ENCODE measurements around the gene HSPBP1. TPM values are rescaled to one million over a fixed set of nuclear protein-coding genes. Genes with fewer than 3 reads are reported as not detected.

Gene HSPBP1
- polyA plus RNA-seq, 1 donor from 2014 or later, result 61.1 TPM

- no peak for TF ChIP-seq EZH2 (IDR thresholded peaks at IDR 0.05; ENCODE audit: borderline replicate concordance, insufficient read depth, low read length, poor library complexity, severe bottlenecking)
- TF ChIP-seq REST (IDR thresholded peaks at IDR 0.05; ENCODE audit: borderline replicate concordance), result no peak
- TF ChIP-seq EP300 (conservative IDR thresholded peaks at IDR 0.05; ENCODE audit: poor library complexity, severe bottlenecking), result no peak
- no peak for TF ChIP-seq RAD21 (conservative IDR thresholded peaks at IDR 0.05)
- no peak for TF ChIP-seq SMC3 (conservative IDR thresholded peaks at IDR 0.05; ENCODE audit: poor library complexity)
- no peak for TF ChIP-seq MXI1 (conservative IDR thresholded peaks at IDR 0.05; ENCODE audit: poor library complexity, severe bottlenecking)
- no peak for TF ChIP-seq POLR2AphosphoS5 (IDR thresholded peaks at IDR 0.05)
- TF ChIP-seq TAF1 (IDR thresholded peaks at IDR 0.05; ENCODE audit: low read depth), result no peak
- no peak for TF ChIP-seq CTCF (IDR thresholded peaks at IDR 0.05; ENCODE audit: poor library complexity, severe bottlenecking)
- no peaks in the 10 kb centered on the region for H3F3A ChIP-seq (ENCODE audit: insufficient read depth, low read length, poor library complexity, severe bottlenecking)
- H3K4me2 ChIP-seq (ENCODE audit: low read length), result peak overlapping the region; percentile 99
- H2AFZ ChIP-seq (ENCODE audit: low read depth, low read length), result peak overlapping the region; percentile 15
- peak overlapping the region; percentile 95 for H3K4me3 ChIP-seq (ENCODE audit: low read length)
- no peaks in the 10 kb centered on the region for H3K36me3 ChIP-seq (ENCODE audit: insufficient read depth, low read length)
- peak overlapping the region; percentile 92 for H3K27ac ChIP-seq (ENCODE audit: low read length)
- H3K79me2 ChIP-seq (replicated peaks; ENCODE audit: insufficient read depth, low read length), result peaks cover 35% of the 10 kb centered on the region
- H3K9ac ChIP-seq (ENCODE audit: low read length), result peak overlapping the region; percentile 95
- H3K9me2 ChIP-seq (ENCODE audit: insufficient read depth, low read length), result no peaks in the 10 kb centered on the region
- H4K20me1 ChIP-seq (ENCODE audit: insufficient read depth), result peaks cover 10% of the 10 kb centered on the region
- no peaks in the 10 kb centered on the region for H3K9me3 ChIP-seq (ENCODE audit: low read length)
- H3K27me3 ChIP-seq (ENCODE audit: insufficient read depth, low read depth, low read length), result no peaks in the 10 kb centered on the region
These were observed 20.2 kb downstream of the HSPBP1 start for GRCh38 chr19:55259540-55260210.

- no peaks in the 10 kb centered on the region for H3K9me3 ChIP-seq (ENCODE audit: low read length)
- peaks cover 10% of the 10 kb centered on the region for H4K20me1 ChIP-seq (ENCODE audit: insufficient read depth)
- TF ChIP-seq CTCF (IDR thresholded peaks at IDR 0.05; ENCODE audit: poor library complexity, severe bottlenecking) (peak; percentile 39), TAF1 (IDR thresholded peaks at IDR 0.05; ENCODE audit: low read depth) (peak; percentile 31), POLR2AphosphoS5 (IDR thresholded peaks at IDR 0.05) (peak; percentile 89), REST (IDR thresholded peaks at IDR 0.05; ENCODE audit: borderline replicate concordance) (peak; percentile 75), SMC3 (conservative IDR thresholded peaks at IDR 0.05; ENCODE audit: poor library complexity) (peak; percentile 78), EZH2 (IDR thresholded peaks at IDR 0.05; ENCODE audit: borderline replicate concordance, insufficient read depth, low read length, poor library complexity, severe bottlenecking) (no peak), EP300 (conservative IDR thresholded peaks at IDR 0.05; ENCODE audit: poor library complexity, severe bottlenecking) (peak; percentile 87), MXI1 (conservative IDR thresholded peaks at IDR 0.05; ENCODE audit: poor library complexity, severe bottlenecking) (peak; percentile 64), RAD21 (conservative IDR thresholded peaks at IDR 0.05) (peak; percentile 70)
These were observed 20.9 kb downstream of the HSPBP1 start, which contains the start of gene PPP6R1 for GRCh38 chr19:55258828-55259539. TSS of gene PPP6R1 (minus strand) at chr19:55259017. CDS start at chr19:55247103, 11,914 bp downstream.

More at GRCh38 chr19:55258828-55259539, 20.9 kb downstream of the HSPBP1 start, which contains the start of gene PPP6R1:
- Histone ChIP-seq H3K4me3 (ENCODE audit: low read length) (peak within 1 kb of the TSS; percentile 95), H3K27ac (ENCODE audit: low read length) (peak within 1 kb of the TSS; percentile 92), H3K79me2 (replicated peaks; ENCODE audit: insufficient read depth, low read length) (peaks cover 37% of the 10 kb centered on the region), H2AFZ (ENCODE audit: low read depth, low read length) (peak within 1 kb of the TSS; percentile 80), H3K4me2 (ENCODE audit: low read length) (peak within 1 kb of the TSS; percentile 99), H3K9me2 (ENCODE audit: insufficient read depth, low read length) (no peaks in the 10 kb centered on the region), H3K36me3 (ENCODE audit: insufficient read depth, low read length) (no peaks in the 10 kb centered on the region), H3F3A (ENCODE audit: insufficient read depth, low read length, poor library complexity, severe bottlenecking) (no peaks in the 10 kb centered on the region), H3K9ac (ENCODE audit: low read length) (peak within 1 kb of the TSS; percentile 95), H3K27me3 (ENCODE audit: insufficient read depth, low read depth, low read length) (no peaks in the 10 kb centered on the region)

Data from neural cell (in vitro differentiated cells).